HUES48 (cell line): ENCODE data around the gene CLK2.
A peak's percentile ranks its signal among the peaks of the same experiment; 100 is the strongest.
"Not testable (repeated sequence)": the region's sequence is repeated elsewhere in the genome, so short reads cannot be mapped to it uniquely, and the experiment has no call there.

Experiments used
- H3K27ac ChIP-seq: one replicate; pipeline ENCODE4 v1.7.0; 2013; ENCODE audit warnings: low read depth, low read length, inconsistent platforms
- H3K27me3 ChIP-seq: 2 replicates; pipeline ENCODE4 v1.6.1; 2013; ENCODE audit warnings: mild to moderate bottlenecking, low read length; ENCODE audit not compliant: control insufficient read depth, insufficient read depth
- H3K36me3 ChIP-seq: 2 replicates; pipeline ENCODE4 v1.6.1; 2013; ENCODE audit warnings: low read length; ENCODE audit not compliant: control insufficient read depth, insufficient read depth
- H3K4me1 ChIP-seq: 2 replicates; pipeline ENCODE4 v1.6.1; 2013; ENCODE audit warnings: mild to moderate bottlenecking, low read length; ENCODE audit not compliant: control insufficient read depth, insufficient read depth
- H3K4me3 ChIP-seq: 2 replicates; pipeline ENCODE4 v1.5.1; 2013; ENCODE audit warnings: mild to moderate bottlenecking, low read depth, low read length
- H3K9ac ChIP-seq: 2 replicates; pipeline ENCODE4 v1.6.1; 2013; ENCODE audit warnings: mild to moderate bottlenecking, low read depth, low read length, moderate library complexity
- H3K9me3 ChIP-seq: 2 replicates; pipeline ENCODE4 v1.6.1; 2013; ENCODE audit warnings: low read length; ENCODE audit not compliant: control insufficient read depth, insufficient read depth

Gene CLK2

DNA sequence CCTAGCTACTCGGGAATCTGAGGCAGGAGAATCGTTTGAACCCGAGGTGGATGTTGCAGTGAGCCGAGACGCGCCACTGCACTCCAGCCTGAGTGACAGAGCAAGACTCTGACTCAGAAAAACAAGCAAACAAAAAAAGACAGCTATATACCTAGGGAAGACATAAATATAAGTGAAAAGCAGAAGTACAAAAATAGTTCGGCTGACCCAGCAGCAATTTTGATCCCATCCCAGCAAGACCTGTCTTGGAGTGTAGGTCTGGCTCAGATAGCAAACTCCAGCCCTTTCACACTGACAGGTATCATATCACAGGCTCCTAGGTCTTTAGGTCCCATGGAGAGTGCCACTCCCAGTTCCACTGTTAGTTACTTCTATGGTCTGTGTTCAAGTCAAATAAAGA, 50.3 kb downstream of the CLK2 start:
- Histone ChIP-seq H3K9ac (no peak overlapping the region), H3K9me3 (no peaks in the 10 kb centered on the region), H3K4me3 (no peak overlapping the region), H3K27ac (no peak overlapping the region), H3K4me1 (peaks cover 6% of the 10 kb centered on the region), H3K27me3 (no peaks in the 10 kb centered on the region), H3K36me3 (peaks cover 4% of the 10 kb centered on the region; the same call in 1 of the 2 replicates)

DNA sequence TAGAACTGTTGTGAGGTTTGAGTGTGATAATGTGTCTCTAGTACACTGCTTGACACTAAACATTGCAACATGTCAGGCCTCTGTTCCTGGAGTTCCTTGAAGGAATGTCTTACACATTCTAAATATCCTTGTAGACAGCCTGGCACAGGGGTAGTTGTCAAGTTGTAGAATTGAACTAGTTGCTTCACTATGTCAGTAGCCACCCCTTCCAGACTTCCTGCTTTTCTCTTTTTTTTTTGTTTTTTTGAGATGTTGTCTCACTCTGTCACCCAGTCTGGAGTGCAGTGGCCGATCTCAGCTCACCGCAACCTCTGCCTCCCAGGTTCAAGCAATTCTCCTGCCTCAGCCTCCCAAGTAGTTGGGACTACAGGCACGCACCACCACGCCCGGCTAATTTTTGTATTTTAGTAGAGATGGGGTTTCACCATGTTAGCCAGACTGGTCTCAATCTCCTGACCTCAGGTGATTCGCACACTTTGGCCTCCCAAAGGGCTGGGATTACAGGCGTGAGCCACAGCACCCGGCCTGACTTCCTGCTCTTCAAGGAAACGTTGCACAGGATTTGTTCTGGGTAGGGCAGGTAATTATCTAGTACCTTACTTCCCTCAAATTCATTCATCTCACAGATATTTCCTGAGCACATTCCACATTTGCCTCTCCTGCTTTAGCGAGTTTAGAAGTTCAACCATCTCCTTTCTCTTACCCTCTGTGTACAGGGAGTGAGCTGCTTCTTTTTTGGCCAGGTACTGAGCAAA, 52.9 kb downstream of the CLK2 start:
- H3K9ac ChIP-seq, H3K36me3 ChIP-seq, H3K27ac ChIP-seq, H3K27me3 ChIP-seq, H3K4me3 ChIP-seq, H3K4me1 ChIP-seq, H3K9me3 ChIP-seq: not testable (repeated sequence)

DNA sequence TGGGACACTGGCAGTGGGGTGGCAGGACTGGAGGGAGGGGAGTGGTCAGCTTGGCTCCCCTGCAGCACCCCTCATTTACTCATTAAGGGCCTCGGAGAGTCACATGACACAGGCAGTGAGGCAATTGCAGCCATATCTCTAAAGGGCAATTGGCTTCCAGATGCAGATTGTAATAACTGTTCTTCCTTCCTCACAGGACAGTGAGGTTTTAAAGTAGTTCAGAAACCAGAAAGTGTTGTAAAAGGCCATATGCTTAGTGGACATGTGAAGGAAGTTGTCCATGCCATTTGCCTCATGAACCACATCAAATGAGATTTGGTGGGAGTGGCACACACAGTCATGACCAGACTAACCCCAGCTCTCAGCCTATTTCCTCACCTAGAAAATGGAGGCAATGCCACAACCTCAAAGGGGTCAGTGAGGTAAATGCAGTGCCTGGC, 53.7 kb downstream of the CLK2 start:
- Histone ChIP-seq H3K27me3 (no peaks in the 10 kb centered on the region), H3K9me3 (no peaks in the 10 kb centered on the region), H3K27ac (no peak overlapping the region), H3K9ac (no peak overlapping the region), H3K4me3 (peak overlapping the region; percentile 40; the same call in 1 of the 2 replicates), H3K36me3 (peaks cover 11% of the 10 kb centered on the region; the same call in 1 of the 2 replicates), H3K4me1 (no peaks in the 10 kb centered on the region)

- H3K9me3 ChIP-seq: no peaks in the 10 kb centered on the region
- H3K9ac ChIP-seq: no peak overlapping the region
- H3K27me3 ChIP-seq: no peaks in the 10 kb centered on the region
- H3K4me1 ChIP-seq: no peaks in the 10 kb centered on the region
- H3K4me3 ChIP-seq: peak overlapping the region; percentile 40
- peaks cover 11% of the 10 kb centered on the region; the same call in 1 of the 2 replicates for H3K36me3 ChIP-seq
- no peak overlapping the region for H3K27ac ChIP-seq
These were observed 54.3 kb downstream of the CLK2 start for GRCh38 chr1:155218854-155219591.

DNA sequence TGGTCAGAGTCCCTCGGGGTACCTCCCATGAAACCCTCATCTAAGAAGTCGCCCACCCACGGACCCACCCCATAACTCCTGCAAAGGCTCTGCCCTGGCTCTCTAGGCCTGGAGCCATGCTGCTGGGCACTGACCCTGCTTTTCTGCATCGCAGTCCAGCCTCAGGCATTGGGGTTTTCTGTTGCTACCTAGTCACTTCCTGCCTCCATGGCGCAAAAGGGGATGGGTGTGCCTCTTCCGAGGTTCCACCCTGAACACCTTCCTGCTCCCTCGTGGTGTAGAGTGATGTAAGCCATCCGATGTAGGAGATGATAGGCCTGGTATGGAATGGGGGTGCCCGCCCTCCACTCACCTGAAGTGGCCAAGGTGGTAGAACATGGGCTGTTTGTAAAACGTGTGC, 58.6 kb downstream of the CLK2 start:
- H3K27me3 ChIP-seq, H3K4me3 ChIP-seq, H3K27ac ChIP-seq, H3K9me3 ChIP-seq, H3K9ac ChIP-seq, H3K4me1 ChIP-seq: not testable (repeated sequence)
- peaks cover 26% of the 10 kb centered on the region for H3K36me3 ChIP-seq
